Type B pancreatic cell (in vitro differentiated cells): ENCODE data around the gene ZNF625. TPM values are rescaled to one million over a fixed set of nuclear protein-coding genes. Genes with fewer than 3 reads are reported as not detected.

ENCODE experiments used
- DNase-seq: peaks from one replicate; pipeline ENCODE4 v3.0.0; 2021; ENCODE audit warnings: mixed read lengths; ENCODE audit not compliant: unreplicated experiment; ENCODE audit errors: extremely low spot score
- H3K27ac Mint-ChIP-seq: 2 replicates; pipeline ENCODE4 v1.8.0; 2021; ENCODE audit warnings: mild to moderate bottlenecking, mixed read lengths
- H3K27me3 Mint-ChIP-seq: 2 replicates; pipeline ENCODE4 v1.8.0; 2021; ENCODE audit warnings: mixed read lengths
- H3K36me3 Mint-ChIP-seq: 2 replicates; pipeline ENCODE4 v1.8.0; 2021; ENCODE audit warnings: mixed read lengths
- H3K4me1 Mint-ChIP-seq: one replicate; pipeline ENCODE4 v1.8.0; 2021; ENCODE audit warnings: mixed read lengths; ENCODE audit not compliant: unreplicated experiment
- H3K4me3 Mint-ChIP-seq: 2 replicates; pipeline ENCODE4 v1.8.0; 2021; ENCODE audit warnings: mild to moderate bottlenecking, mixed read lengths
- H3K9me3 Mint-ChIP-seq: 2 replicates; pipeline ENCODE4 v1.8.0; 2021; ENCODE audit warnings: mixed read lengths
- total RNA-seq: library from RNA; stranded (reverse); gene quantifications from 2 replicates; pipeline ENCODE4 v1.2.1, GENCODE V29; 2021; ENCODE audit warnings: low replicate concordance
- TF ChIP-seq, protein P1 (sequence below): fragments of 200-600 bp; sonication (generic); conservative IDR thresholded peaks from 2 replicates; pipeline ENCODE4 v1.5.0; 2021; ENCODE audit warnings: antibody characterized with exemption, mild to moderate bottlenecking

ZNF625 gene
- total RNA-seq, 1 donor from 2014 or later: 23.3 TPM

DNA sequence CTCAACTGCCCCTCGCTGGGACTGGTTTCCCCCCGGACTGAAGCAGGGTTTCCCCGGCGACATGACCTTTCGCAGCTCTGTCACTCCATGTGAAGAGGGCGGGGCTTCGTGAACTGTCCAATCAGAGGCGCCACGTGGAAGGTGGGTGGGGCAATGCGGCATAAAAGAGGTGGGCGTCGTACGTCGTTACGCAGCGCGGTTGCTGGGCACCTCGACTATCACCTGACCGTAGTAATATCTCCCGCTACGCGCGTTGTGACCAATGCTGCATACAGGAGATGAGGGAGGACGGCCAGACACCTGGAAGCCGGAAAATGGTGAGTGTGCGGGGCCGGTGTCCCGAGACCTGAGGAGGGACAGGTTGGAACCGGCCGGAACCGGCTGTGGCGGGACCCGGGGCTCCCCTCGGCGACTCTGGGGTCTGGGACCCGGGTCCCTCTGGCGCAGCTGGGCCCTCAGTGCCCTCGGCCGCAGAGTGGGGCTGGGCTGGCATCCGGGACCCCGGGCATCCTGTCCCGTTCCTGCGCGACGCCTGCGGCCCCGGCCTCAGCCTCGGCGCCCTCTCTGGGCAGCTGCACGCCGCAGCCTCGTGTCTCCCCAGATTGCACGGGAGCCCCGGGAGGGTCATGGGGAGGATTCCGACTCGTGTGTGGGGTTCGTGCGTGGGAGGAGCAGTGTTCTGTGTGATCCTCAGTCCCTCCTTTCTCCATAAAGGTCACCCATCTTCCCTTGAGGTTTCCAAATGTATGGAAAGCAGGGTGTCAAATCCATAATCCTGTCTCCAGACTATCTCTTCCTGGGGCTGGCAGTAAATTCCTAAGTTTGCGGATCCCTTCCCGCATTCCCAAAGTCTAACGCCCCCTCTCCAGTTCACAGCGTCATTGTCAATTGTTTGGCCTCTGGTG, 38.5 kb upstream of the ZNF625 start:
- Mint-ChIP-seq H3K27me3 (no peaks in the 10 kb centered on the region), H3K9me3 (peaks cover 14% of the 10 kb centered on the region), H3K27ac (no peak overlapping the region), H3K4me3 (no peak overlapping the region), H3K4me1 (no peaks in the 10 kb centered on the region), H3K36me3 (peaks cover 58% of the 10 kb centered on the region)
- DNase-seq: no peak
- TF ChIP-seq, protein P1, sequence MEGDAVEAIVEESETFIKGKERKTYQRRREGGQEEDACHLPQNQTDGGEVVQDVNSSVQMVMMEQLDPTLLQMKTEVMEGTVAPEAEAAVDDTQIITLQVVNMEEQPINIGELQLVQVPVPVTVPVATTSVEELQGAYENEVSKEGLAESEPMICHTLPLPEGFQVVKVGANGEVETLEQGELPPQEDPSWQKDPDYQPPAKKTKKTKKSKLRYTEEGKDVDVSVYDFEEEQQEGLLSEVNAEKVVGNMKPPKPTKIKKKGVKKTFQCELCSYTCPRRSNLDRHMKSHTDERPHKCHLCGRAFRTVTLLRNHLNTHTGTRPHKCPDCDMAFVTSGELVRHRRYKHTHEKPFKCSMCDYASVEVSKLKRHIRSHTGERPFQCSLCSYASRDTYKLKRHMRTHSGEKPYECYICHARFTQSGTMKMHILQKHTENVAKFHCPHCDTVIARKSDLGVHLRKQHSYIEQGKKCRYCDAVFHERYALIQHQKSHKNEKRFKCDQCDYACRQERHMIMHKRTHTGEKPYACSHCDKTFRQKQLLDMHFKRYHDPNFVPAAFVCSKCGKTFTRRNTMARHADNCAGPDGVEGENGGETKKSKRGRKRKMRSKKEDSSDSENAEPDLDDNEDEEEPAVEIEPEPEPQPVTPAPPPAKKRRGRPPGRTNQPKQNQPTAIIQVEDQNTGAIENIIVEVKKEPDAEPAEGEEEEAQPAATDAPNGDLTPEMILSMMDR: no peak

GRCh38 chr19:12187625-12188024, 31.1 kb upstream of the ZNF625 start:
- Mint-ChIP-seq H3K27ac (no peak overlapping the region), H3K4me3 (no peak overlapping the region), H3K36me3 (peaks cover 79% of the 10 kb centered on the region), H3K4me1 (no peaks in the 10 kb centered on the region), H3K27me3 (no peaks in the 10 kb centered on the region), H3K9me3 (peaks cover 30% of the 10 kb centered on the region)
- TF ChIP-seq, protein P1: no peak
- DNase-seq: no peak

DNA sequence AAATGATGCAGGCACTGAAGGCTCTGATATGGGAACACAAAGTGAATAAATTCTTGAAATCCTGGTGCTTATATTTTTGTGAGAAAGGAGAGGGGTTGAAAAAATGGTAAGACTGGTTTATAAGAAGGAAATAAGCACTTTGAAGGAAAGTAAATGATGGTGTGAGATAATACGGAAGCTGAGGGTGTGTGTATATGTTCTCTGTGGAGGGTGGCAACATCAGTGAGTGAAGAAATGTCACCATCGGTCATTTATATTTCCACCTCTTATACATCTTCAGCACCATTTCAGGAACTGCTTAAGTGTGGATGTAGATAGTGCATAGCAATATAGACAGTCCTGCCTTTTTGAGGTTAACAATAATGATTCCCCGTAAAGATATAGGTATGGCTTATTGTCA, 23.8 kb upstream of the ZNF625 start:
- no peak for DNase-seq
- no peaks in the 10 kb centered on the region for H3K27me3 Mint-ChIP-seq
- H3K36me3 Mint-ChIP-seq: peaks cover 52% of the 10 kb centered on the region
- H3K4me3 Mint-ChIP-seq: no peak overlapping the region
- no peaks in the 10 kb centered on the region for H3K4me1 Mint-ChIP-seq
- H3K9me3 Mint-ChIP-seq: peaks cover 15% of the 10 kb centered on the region
- TF ChIP-seq, protein P1: no peak
- H3K27ac Mint-ChIP-seq: no peak overlapping the region

- Mint-ChIP-seq H3K4me1 (peaks cover 18% of the 10 kb centered on the region), H3K4me3 (no peak overlapping the region), H3K36me3 (peaks cover 13% of the 10 kb centered on the region), H3K27ac (no peak overlapping the region), H3K27me3 (no peaks in the 10 kb centered on the region), H3K9me3 (no peaks in the 10 kb centered on the region)
- TF ChIP-seq, protein P1: no peak
- DNase-seq: no peak
Measured at GRCh38 chr19:12166626-12167025, 10.1 kb upstream of the ZNF625 start.

GRCh38 chr19:12163826-12164225, 7.3 kb upstream of the ZNF625 start:
- H3K27ac Mint-ChIP-seq: peak overlapping the region; percentile 92
- TF ChIP-seq, protein P1: no peak
- H3K4me1 Mint-ChIP-seq: peaks cover 18% of the 10 kb centered on the region
- no peak for DNase-seq
- no peaks in the 10 kb centered on the region for H3K27me3 Mint-ChIP-seq
- H3K36me3 Mint-ChIP-seq: peaks cover 7% of the 10 kb centered on the region
- H3K9me3 Mint-ChIP-seq: no peaks in the 10 kb centered on the region
- H3K4me3 Mint-ChIP-seq: peak overlapping the region; percentile 94
